ENCODE measurements around the gene CAPZA2. TPM values are rescaled to one million over a fixed set of nuclear protein-coding genes. Genes with fewer than 3 reads are reported as not detected.

CAPZA2 gene
- total and polyA plus RNA-seq, 10 of the 15 experiments (the other 5 are each of a cell fraction or from before 2014, with no cell fraction given): 50.0 to 379 (median 117) TPM

DNA sequence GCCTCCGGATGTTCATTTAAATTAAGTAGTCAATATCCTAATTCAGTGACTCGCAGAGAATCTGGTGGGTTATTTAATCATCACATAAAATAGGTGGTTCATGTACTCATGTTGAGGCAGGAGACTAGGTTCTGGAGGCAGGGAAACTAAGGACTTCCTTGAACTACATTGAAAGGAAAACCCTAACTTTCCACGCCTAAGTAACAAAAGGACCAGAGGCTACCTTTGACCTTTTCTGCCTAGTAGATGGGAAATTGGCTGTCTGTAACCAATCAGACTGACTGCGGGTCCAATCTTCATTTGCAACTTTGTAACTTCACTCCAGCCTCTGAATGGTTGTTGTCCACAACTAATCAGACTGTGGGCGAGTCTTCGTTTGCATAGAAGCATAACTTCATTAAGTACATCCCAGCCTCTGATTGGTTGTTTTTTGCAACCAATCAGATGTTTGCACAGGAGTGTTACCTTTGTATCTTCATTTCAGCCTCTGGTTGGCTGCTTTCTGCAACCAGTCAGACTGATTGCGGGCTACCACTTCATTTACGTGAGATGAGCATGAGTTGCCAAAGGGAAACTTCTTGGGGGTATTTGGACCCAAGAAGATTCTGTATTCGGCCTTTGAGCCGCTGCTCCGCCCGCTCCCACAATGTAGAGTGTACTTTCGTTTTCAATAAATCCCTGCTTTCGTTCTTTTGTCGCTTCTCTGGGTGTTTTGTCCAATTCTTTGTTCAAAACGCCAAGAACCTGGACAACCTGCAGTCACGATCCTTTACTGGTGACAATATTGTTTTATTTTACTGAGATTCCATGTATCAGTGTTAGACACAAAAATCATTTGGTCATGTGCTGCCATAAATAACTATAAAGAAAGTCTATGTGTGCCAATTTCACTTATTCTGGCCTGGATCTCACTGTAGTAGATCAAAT lies 89.2 kb downstream of the CAPZA2 start:
- Histone ChIP-seq H3K4me1 (ENCODE audit: control insufficient read depth, insufficient read depth, low read length) (peaks cover 12% of the 10 kb centered on the region), H3K9ac (ENCODE audit: control insufficient read depth, insufficient read depth, low read length) (no peak overlapping the region), H3K9me3 (replicated peaks; ENCODE audit: control insufficient read depth, insufficient read depth, low read length) (no peaks in the 10 kb centered on the region), H4K20me1 (ENCODE audit: control insufficient read depth, insufficient read depth) (no peaks in the 10 kb centered on the region), H3K27ac (ENCODE audit: control insufficient read depth, insufficient read depth) (no peak overlapping the region), H3K4me3 (no peak overlapping the region), H3K79me2 (ENCODE audit: control insufficient read depth, insufficient read depth, low read length) (peaks cover 35% of the 10 kb centered on the region), H3K4me2 (ENCODE audit: control insufficient read depth, insufficient read depth) (no peak overlapping the region), H2AFZ (ENCODE audit: control insufficient read depth, low read depth, low read length) (no peak overlapping the region), H3K27me3 (replicated peaks in 1 of 2; ENCODE audit: control insufficient read depth in 2 of 2, insufficient read depth in 2 of 2, low read length in 1 of 2) (no peaks in the 10 kb centered on the region; a peak in 1 of 4 replicates), H3K36me3 (ENCODE audit: control insufficient read depth in 2 of 2, insufficient read depth in 2 of 2, low read length in 1 of 2) (no peaks in the 10 kb centered on the region)
- TF ChIP-seq, protein P1, sequence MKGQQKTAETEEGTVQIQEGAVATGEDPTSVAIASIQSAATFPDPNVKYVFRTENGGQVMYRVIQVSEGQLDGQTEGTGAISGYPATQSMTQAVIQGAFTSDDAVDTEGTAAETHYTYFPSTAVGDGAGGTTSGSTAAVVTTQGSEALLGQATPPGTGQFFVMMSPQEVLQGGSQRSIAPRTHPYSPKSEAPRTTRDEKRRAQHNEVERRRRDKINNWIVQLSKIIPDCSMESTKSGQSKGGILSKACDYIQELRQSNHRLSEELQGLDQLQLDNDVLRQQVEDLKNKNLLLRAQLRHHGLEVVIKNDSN (IDR thresholded peaks at IDR 0.05; ENCODE audit: borderline replicate concordance, extremely low read length, insufficient read depth, low read depth, low read length): no peak
- TF ChIP-seq GABPA (IDR thresholded peaks at IDR 0.05; ENCODE audit: low read depth): no peak
- TF ChIP-seq BHLHE40 (IDR thresholded peaks at IDR 0.05; ENCODE audit: borderline replicate concordance in 1 of 2, low read depth in 2 of 2, low read length in 1 of 2): no peak
- no peak for TF ChIP-seq IRF4 (IDR thresholded peaks at IDR 0.05; ENCODE audit: low read depth, low read length)
- no peak for TF ChIP-seq POLR2AphosphoS5 (IDR thresholded peaks at IDR 0.05; ENCODE audit: low read length)
- no peak for TF ChIP-seq KDM1A (IDR thresholded peaks at IDR 0.05; ENCODE audit: borderline replicate concordance)
- no peak for TF ChIP-seq BMI1 (IDR thresholded peaks at IDR 0.05; ENCODE audit: borderline replicate concordance)
- TF ChIP-seq, protein P2, sequence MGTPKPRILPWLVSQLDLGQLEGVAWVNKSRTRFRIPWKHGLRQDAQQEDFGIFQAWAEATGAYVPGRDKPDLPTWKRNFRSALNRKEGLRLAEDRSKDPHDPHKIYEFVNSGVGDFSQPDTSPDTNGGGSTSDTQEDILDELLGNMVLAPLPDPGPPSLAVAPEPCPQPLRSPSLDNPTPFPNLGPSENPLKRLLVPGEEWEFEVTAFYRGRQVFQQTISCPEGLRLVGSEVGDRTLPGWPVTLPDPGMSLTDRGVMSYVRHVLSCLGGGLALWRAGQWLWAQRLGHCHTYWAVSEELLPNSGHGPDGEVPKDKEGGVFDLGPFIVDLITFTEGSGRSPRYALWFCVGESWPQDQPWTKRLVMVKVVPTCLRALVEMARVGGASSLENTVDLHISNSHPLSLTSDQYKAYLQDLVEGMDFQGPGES (IDR thresholded peaks at IDR 0.05): no peak
- TF ChIP-seq CHD2 (IDR thresholded peaks at IDR 0.05; ENCODE audit: borderline replicate concordance, low read depth, low read length): no peak
- TF ChIP-seq, protein P3, sequence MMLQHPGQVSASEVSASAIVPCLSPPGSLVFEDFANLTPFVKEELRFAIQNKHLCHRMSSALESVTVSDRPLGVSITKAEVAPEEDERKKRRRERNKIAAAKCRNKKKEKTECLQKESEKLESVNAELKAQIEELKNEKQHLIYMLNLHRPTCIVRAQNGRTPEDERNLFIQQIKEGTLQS (IDR thresholded peaks at IDR 0.05; ENCODE audit: borderline replicate concordance, extremely low read depth, low read depth, low read length): no peak
- TF ChIP-seq PAX8 (IDR thresholded peaks at IDR 0.05): no peak
- intact Hi-C loops (cut with micrococcal nuclease; ENCODE audit: unreplicated experiment): loop anchor here (2.0 kb wide), 1 partner anchor 21 kb away; no protein-coding TSS in a partner anchor
- RAD21 ChIA-PET (ENCODE audit: unreplicated experiment): interaction anchor here (2.0 kb wide), 1 partner anchor 33 kb away, joined by 7 read pairs; no protein-coding TSS in a partner anchor
- BruUV-seq (replicated peaks): no TSS peak
- ATAC-seq (no peak), FAIRE-seq (no peak), DNase-seq (ENCODE audit: low read depth, low spot score) (no peak)
- over 99% methylated on average over 17 of the region's 17 CpGs for WGBS (ENCODE audit: insufficient coverage, insufficient replicate concordance, low lambda C conversion rate, missing lambda C conversion rate)
- SMC1A ChIA-PET (ENCODE audit: uncharacterized antibody, unreplicated experiment): interaction anchor here (0.9 to 1.7 kb wide), 6 partner anchors 15 to 175 kb away, joined by 3 to 9 read pairs (median 5); no protein-coding TSS in a partner anchor
- in situ Hi-C loops (cut with MboI): no loop called here
- POLR2A ChIA-PET: no interaction called here
- CTCF ChIA-PET: interaction anchor here (0.7 to 1.2 kb wide), 3 partner anchors 22 to 170 kb away, joined by 3 to 4 read pairs (median 3); no protein-coding TSS in a partner anchor

All from GM12878 (cell line).